GM18870 (cell line): ENCODE measurements around the gene DENND1A.
"Not testable (repeated sequence)": the region's sequence is repeated elsewhere in the genome, so short reads cannot be mapped to it uniquely, and the experiment has no call there.

Experiments
- ATAC-seq: cut with Tn5 transposase; IDR thresholded peaks from one replicate; pipeline ENCODE4 v1.9.1; 2021; ENCODE audit warnings: moderate library complexity; ENCODE audit not compliant: unreplicated experiment

Gene DENND1A

DNA sequence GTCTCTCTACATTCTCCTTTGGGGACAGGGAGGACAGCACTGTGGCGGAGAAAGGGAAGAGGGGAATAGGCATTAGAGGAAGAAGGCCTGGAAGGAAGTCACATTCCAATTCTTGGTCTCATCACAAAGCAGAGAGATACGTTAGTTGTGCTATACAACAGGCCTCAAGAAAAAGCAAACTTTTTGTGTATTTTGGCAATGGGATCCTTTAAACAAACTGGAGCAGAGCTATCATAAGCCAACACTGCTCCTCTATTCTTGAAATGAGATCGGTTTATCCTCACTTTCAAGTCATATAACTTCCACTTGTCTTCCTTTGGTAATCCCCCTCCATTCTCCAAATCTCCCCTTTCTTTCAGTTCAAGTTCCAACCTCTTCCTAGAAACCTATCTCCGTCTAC is 6.5 kb downstream of the DENND1A start:
- ATAC-seq: no peak

- no peak for ATAC-seq
Measured at GRCh38 chr9:123922911-123923310, 7.0 kb downstream of the DENND1A start.

GRCh38 chr9:123922431-123922830 is 7.5 kb downstream of the DENND1A start:
- ATAC-seq: no peak

GRCh38 chr9:123914517-123915196 is 15.3 kb downstream of the DENND1A start:
- no peak for ATAC-seq

DNA sequence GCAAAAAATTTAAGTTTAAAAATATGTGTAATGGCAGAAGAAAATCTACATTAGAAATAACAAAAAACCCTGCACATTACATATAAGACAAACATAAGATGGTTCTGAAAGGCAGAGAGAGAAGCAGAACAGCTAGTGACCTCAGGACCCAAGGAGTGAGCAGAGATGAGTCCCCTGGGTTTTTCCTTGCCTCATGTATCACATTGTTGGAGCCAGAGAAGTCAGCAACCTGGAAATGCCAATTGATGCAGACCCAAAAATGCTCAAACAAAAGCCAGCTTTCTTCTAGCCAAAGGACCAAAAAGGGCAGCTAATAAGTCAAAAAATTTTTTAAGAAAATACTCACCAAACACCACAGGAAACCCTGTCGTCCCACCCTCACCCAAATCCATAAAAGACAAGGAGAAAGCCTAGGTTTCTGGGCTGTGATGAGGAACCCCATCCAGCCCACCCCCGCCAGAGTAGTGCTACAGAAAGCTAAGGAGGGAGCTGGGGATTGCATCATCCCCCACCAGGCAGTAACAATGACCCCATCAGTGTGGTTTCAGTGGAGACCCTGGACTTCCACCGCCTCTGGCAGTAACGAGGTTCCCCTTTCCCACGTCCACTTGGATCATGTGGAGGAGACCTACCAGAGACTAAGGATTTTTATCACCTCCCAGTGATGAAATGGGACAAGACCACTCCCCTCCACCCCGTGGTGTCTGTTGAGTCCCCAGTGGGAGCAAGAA is 17.6 kb downstream of the DENND1A start:
- no peak for ATAC-seq

GRCh38 chr9:123911024-123911423 is 18.9 kb downstream of the DENND1A start:
- ATAC-seq: no peak

- ATAC-seq: not testable (repeated sequence)
Measured at GRCh38 chr9:123909192-123909591, 20.7 kb downstream of the DENND1A start.

- not testable (repeated sequence) for ATAC-seq
Measured at GRCh38 chr9:123903550-123903949, 26.4 kb downstream of the DENND1A start.

GRCh38 chr9:123894822-123895221 is 35.1 kb downstream of the DENND1A start:
- no peak for ATAC-seq

- ATAC-seq: no peak
Measured at GRCh38 chr9:123893831-123894460, 36.0 kb downstream of the DENND1A start.

DNA sequence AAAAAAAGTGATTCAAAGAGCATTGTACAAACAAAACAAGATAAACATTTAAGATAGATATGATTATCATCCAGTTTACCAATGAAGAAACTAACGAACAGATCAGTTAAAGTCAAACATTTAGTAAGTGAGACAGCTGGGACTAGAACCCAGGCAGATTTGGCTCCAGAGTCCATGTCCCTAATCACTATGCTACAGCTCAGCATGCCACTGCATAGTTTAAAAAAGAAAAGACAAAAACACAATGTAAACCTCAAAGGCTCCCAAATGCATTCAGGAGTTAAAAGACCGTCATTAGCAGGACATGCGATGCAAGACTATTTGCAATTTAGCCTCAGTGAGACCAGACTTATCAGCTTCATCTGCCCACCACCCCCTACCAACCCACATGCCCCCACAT is 36.8 kb downstream of the DENND1A start:
- no peak for ATAC-seq

DNA sequence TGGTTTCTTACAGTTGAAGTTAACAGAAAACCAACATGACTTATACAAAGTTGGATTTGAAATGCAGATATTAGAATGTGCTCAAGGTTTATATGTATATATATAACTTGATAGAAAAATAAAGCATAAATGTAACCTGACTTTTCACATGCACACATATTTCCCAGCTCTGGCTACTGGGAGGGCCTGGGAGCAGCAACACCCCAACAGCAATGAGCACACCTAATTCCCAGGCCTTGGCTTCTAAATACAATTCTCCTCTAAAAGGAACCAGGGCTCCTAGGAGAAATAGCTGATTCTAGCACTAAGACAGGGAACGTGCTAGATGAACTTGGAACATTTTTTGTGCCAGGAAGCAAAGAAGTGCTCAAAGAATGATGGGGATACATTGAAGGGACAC is 42.1 kb downstream of the DENND1A start:
- no peak for ATAC-seq

- ATAC-seq: not testable (repeated sequence)
Measured at GRCh38 chr9:123885834-123886233, 44.1 kb downstream of the DENND1A start.

DNA sequence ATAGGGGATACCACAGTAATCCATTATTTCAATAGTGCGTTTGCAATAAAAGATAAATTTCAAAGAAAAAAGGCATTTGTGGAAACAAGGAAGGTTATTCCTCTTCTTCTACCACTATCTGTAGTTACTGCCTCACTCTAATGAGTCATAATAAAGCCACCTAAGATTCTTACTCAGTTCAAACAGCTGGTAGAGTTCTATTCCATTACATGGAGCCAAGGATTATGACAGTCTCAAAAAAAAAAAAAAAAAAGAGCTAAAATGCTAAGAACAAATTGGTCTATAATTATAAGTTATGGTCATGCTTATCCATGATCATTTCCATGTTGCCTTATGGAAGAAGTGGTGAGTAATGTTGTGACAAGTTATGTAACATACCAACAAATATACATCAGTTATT is 46.3 kb downstream of the DENND1A start:
- no peak for ATAC-seq

- no peak for ATAC-seq
Measured at GRCh38 chr9:123881604-123882003, 48.3 kb downstream of the DENND1A start.

GRCh38 chr9:123880420-123880819 is 49.5 kb downstream of the DENND1A start:
- ATAC-seq: no peak

- ATAC-seq: no peak
Measured at GRCh38 chr9:123876750-123877149, 53.2 kb downstream of the DENND1A start.

GRCh38 chr9:123872710-123873109 is 57.2 kb downstream of the DENND1A start:
- no peak for ATAC-seq

DNA sequence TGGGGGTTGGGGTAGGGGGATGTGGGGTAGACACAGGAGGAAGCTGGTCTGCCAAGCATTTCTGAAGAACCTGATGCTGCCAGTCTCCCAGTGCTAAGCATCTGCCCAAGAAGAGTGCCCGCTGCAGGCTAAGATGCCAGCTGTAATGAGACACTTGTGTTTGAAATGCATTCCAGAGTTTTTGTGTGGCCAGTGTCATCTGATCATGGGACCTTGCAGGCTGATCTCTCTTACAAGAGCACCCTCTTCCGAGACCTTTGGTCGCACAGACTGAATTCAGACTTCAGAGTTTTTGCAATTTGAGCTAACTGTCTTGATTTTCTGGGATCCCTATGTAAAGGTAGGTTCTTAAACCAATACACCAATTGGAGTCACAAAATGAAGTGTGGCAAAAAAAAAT is 58.1 kb downstream of the DENND1A start:
- ATAC-seq: no peak

DNA sequence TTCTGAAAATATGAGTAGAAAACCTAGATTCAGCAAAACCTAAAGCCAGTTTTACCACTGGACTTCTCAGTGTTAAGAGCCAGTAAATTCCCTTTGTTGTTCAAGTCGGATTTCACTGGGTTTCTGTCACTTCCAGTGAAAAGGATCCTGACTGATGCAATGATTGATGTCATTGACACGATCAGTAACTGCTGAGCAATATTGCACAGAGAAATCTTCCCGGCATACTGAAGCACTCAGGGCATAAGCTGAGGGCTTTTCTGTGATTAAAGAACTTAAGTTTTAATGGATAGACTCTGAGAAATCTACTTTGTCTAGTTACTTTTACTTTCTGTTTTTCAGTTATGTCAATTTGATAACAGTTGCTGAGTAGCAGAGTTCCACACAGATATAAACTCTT is 61.9 kb downstream of the DENND1A start:
- no peak for ATAC-seq

DNA sequence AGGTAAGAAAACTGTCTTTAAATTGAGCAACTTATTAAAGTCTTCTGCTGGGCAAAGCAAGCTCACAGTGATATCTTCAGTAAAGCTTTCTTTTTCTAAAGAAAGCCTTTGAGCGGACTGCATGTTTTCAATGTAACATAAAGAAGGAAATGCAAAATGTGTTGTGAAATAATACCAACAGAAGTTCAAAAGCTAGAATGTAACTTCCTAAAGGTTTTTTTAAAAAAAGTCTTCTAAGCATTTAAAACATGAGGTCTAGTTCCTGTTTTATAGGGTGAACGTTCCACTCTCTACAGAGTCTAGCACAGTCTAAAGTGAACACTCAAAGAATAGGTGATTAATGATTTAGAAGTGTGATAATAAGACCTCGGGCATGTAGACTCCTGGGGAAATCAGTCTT is 62.9 kb downstream of the DENND1A start:
- no peak for ATAC-seq

DNA sequence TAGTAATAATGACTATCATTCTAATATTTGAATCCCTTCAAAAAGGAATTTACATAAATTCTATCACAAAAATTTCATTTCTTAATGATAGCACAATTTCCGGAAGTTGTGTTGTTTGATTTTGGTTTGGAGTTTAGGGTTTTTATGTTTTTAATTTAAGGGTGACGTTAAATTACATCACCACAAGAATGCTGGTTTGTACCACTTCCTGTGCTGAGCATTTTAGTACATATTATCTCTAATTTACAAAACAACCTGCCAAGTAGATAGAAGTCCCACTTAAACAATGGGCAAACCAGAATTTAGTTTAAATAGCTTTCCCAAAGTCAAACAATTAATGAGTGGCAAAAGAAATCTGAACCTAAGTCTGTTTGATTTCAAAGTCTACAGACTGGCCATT is 63.4 kb downstream of the DENND1A start:
- ATAC-seq: no peak
